Endothelial cell (in vitro differentiated cells): Measurements from ENCODE around the gene TMCC1. TPM values are rescaled to one million over a fixed set of nuclear protein-coding genes. Genes with fewer than 3 reads are reported as not detected.
A peak's percentile ranks its signal among the peaks of the same experiment; 100 is the strongest.

Experiments used
- DNase-seq: peaks from one replicate; pipeline ENCODE4 v3.0.0; 2021; ENCODE audit warnings: low spot score
- H3K27ac Mint-ChIP-seq: one replicate; pipeline ENCODE4 v1.8.0; 2021; ENCODE audit warnings: mixed read lengths, inconsistent platforms; ENCODE audit not compliant: unreplicated experiment
- H3K27me3 Mint-ChIP-seq: one replicate; pipeline ENCODE4 v1.8.0; 2021; ENCODE audit warnings: mild to moderate bottlenecking, moderate library complexity, mixed read lengths, inconsistent platforms; ENCODE audit not compliant: unreplicated experiment
- H3K36me3 Mint-ChIP-seq: one replicate; pipeline ENCODE4 v1.8.0; 2021; ENCODE audit warnings: mild to moderate bottlenecking, low read depth, mixed read lengths, inconsistent platforms; ENCODE audit not compliant: unreplicated experiment
- H3K4me1 Mint-ChIP-seq: one replicate; pipeline ENCODE4 v1.8.0; 2021; ENCODE audit warnings: mild to moderate bottlenecking, mixed read lengths, inconsistent platforms; ENCODE audit not compliant: unreplicated experiment
- H3K4me3 Mint-ChIP-seq: one replicate; pipeline ENCODE4 v1.8.0; 2021; ENCODE audit warnings: mild to moderate bottlenecking, mixed read lengths, inconsistent platforms; ENCODE audit not compliant: unreplicated experiment
- H3K9me3 Mint-ChIP-seq: one replicate; pipeline ENCODE4 v1.8.0; 2021; ENCODE audit warnings: mixed read lengths, inconsistent platforms; ENCODE audit not compliant: unreplicated experiment
- CTCF ChIP-seq: fragments of 200-600 bp; sonication (generic); IDR thresholded peaks from one replicate; pipeline ENCODE4 v1.5.0; 2021; ENCODE audit warnings: antibody characterized with exemption; ENCODE audit not compliant: unreplicated experiment
- total RNA-seq: library from RNA; stranded (reverse); fragmentation: NEBNext Ultra II Directional; extraction: Animal tissue kit (Norgen Biotek cat#: 25700); gene quantifications from one replicate; pipeline ENCODE4 v1.2.1, GENCODE V29; 2021; ENCODE audit not compliant: unreplicated experiment

TMCC1 gene
- total RNA-seq, 1 donor from 2014 or later, result 50.9 TPM

- Mint-ChIP-seq H3K4me3 (peak overlapping the region; percentile 100), H3K4me1 (peaks cover 69% of the 10 kb centered on the region), H3K27me3 (peaks cover 29% of the 10 kb centered on the region), H3K9me3 (no peaks in the 10 kb centered on the region), H3K36me3 (peaks cover 57% of the 10 kb centered on the region), H3K27ac (peak overlapping the region; percentile 91)
- no peak for TF ChIP-seq CTCF
- no peak for DNase-seq
Observed at GRCh38 chr3:129603991-129604749, 289.3 kb downstream of the TMCC1 start.

GRCh38 chr3:129603561-129603942, 290.0 kb downstream of the TMCC1 start:
- Mint-ChIP-seq H3K27ac (peak overlapping the region; percentile 91), H3K4me3 (peak overlapping the region; percentile 100), H3K36me3 (peaks cover 62% of the 10 kb centered on the region), H3K4me1 (peaks cover 69% of the 10 kb centered on the region), H3K27me3 (peaks cover 29% of the 10 kb centered on the region), H3K9me3 (no peaks in the 10 kb centered on the region)
- TF ChIP-seq CTCF, result no peak
- DNase-seq, result no peak

- Mint-ChIP-seq H3K4me1 (peaks cover 71% of the 10 kb centered on the region), H3K36me3 (peaks cover 63% of the 10 kb centered on the region), H3K9me3 (no peaks in the 10 kb centered on the region), H3K4me3 (peak overlapping the region; percentile 100), H3K27ac (peak overlapping the region; percentile 91), H3K27me3 (peaks cover 30% of the 10 kb centered on the region)
- no peak for TF ChIP-seq CTCF
- no peak for DNase-seq
Observed at GRCh38 chr3:129602730-129603560, 290.6 kb downstream of the TMCC1 start.

- no peak for DNase-seq
- no peak for TF ChIP-seq CTCF
- peak overlapping the region; percentile 100 for H3K4me3 Mint-ChIP-seq
- H3K27ac Mint-ChIP-seq, result peak overlapping the region; percentile 43
- H3K36me3 Mint-ChIP-seq, result peaks cover 63% of the 10 kb centered on the region
- H3K27me3 Mint-ChIP-seq, result peaks cover 27% of the 10 kb centered on the region
- H3K4me1 Mint-ChIP-seq, result peaks cover 69% of the 10 kb centered on the region
- H3K9me3 Mint-ChIP-seq, result no peaks in the 10 kb centered on the region
Observed at GRCh38 chr3:129602309-129602708, 291.2 kb downstream of the TMCC1 start.

GRCh38 chr3:129601713-129602112, 291.8 kb downstream of the TMCC1 start:
- Mint-ChIP-seq H3K9me3 (no peaks in the 10 kb centered on the region), H3K27ac (no peak overlapping the region), H3K36me3 (peaks cover 63% of the 10 kb centered on the region), H3K4me3 (peak overlapping the region; percentile 100), H3K27me3 (peaks cover 22% of the 10 kb centered on the region), H3K4me1 (peaks cover 72% of the 10 kb centered on the region)
- no peak for DNase-seq
- no peak for TF ChIP-seq CTCF
